NT2/D1 (cell line): ENCODE data around the gene SLC6A19.

Experiments
- SUZ12 ChIP-seq: IDR thresholded peaks from 2 replicates; pipeline ENCODE4 v1.6.1; 2011; ENCODE audit not compliant: insufficient read length, insufficient read depth; ENCODE audit errors: extremely low read depth
- YY1 ChIP-seq: IDR thresholded peaks from 2 replicates; pipeline ENCODE4 v1.6.1; 2011; ENCODE audit not compliant: insufficient read length, insufficient read depth
- ZNF274 ChIP-seq: IDR thresholded peaks from 2 replicates; pipeline ENCODE4 v1.6.1; 2011; ENCODE audit warnings: mild to moderate bottlenecking, low read depth, low read length

GRCh38 chr5:1244976-1245375 is 43.6 kb downstream of the SLC6A19 start:
- no peak for TF ChIP-seq SUZ12
- TF ChIP-seq YY1: no peak
- no peak for TF ChIP-seq ZNF274
